Measurements from ENCODE around the gene DPEP3.

- TF ChIP-seq CTCF (IDR thresholded peaks at IDR 0.05) (no peak), POLR2A (IDR thresholded peaks at IDR 0.05) (no peak)
Observed at GRCh38 chr16:67965668-67966548, 14.4 kb downstream of the DPEP3 start.
